ENCODE results near the gene TSHZ2.

GRCh38 chr20:52996130-52996529 lies 24.0 kb downstream of the TSHZ2 start:
- TF ChIP-seq RFX5 (IDR thresholded peaks at IDR 0.05; ENCODE audit: low read depth, low read length) (no peak), POLR2A (IDR thresholded peaks at IDR 0.05; ENCODE audit: low read depth, low read length) (no peak), CHD1 (IDR thresholded peaks at IDR 0.05; ENCODE audit: low read depth, low read length) (no peak), SMC3 (IDR thresholded peaks at IDR 0.05; ENCODE audit: low read depth, low read length) (no peak), CEBPB (IDR thresholded peaks at IDR 0.05; ENCODE audit: low read depth, low read length) (no peak), MXI1 (IDR thresholded peaks at IDR 0.05; ENCODE audit: borderline replicate concordance, low read depth, low read length) (no peak), RCOR1 (IDR thresholded peaks at IDR 0.05; ENCODE audit: insufficient replicate concordance, low read length) (no peak), MAZ (IDR thresholded peaks at IDR 0.05; ENCODE audit: borderline replicate concordance, low read depth, low read length) (no peak)
- TF ChIP-seq, protein P1, sequence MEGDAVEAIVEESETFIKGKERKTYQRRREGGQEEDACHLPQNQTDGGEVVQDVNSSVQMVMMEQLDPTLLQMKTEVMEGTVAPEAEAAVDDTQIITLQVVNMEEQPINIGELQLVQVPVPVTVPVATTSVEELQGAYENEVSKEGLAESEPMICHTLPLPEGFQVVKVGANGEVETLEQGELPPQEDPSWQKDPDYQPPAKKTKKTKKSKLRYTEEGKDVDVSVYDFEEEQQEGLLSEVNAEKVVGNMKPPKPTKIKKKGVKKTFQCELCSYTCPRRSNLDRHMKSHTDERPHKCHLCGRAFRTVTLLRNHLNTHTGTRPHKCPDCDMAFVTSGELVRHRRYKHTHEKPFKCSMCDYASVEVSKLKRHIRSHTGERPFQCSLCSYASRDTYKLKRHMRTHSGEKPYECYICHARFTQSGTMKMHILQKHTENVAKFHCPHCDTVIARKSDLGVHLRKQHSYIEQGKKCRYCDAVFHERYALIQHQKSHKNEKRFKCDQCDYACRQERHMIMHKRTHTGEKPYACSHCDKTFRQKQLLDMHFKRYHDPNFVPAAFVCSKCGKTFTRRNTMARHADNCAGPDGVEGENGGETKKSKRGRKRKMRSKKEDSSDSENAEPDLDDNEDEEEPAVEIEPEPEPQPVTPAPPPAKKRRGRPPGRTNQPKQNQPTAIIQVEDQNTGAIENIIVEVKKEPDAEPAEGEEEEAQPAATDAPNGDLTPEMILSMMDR (conservative IDR thresholded peaks at IDR 0.05; ENCODE audit: low read depth, low read length), result no peak
- TF ChIP-seq, protein P2, sequence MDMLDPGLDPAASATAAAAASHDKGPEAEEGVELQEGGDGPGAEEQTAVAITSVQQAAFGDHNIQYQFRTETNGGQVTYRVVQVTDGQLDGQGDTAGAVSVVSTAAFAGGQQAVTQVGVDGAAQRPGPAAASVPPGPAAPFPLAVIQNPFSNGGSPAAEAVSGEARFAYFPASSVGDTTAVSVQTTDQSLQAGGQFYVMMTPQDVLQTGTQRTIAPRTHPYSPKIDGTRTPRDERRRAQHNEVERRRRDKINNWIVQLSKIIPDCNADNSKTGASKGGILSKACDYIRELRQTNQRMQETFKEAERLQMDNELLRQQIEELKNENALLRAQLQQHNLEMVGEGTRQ (IDR thresholded peaks at IDR 0.05; ENCODE audit: low read depth, low read length), result no peak
- TF ChIP-seq, protein P3, sequence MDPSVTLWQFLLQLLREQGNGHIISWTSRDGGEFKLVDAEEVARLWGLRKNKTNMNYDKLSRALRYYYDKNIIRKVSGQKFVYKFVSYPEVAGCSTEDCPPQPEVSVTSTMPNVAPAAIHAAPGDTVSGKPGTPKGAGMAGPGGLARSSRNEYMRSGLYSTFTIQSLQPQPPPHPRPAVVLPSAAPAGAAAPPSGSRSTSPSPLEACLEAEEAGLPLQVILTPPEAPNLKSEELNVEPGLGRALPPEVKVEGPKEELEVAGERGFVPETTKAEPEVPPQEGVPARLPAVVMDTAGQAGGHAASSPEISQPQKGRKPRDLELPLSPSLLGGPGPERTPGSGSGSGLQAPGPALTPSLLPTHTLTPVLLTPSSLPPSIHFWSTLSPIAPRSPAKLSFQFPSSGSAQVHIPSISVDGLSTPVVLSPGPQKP (IDR thresholded peaks at IDR 0.05; ENCODE audit: borderline replicate concordance, low read depth, low read length), result no peak

All from IMR-90 (cell line).